ENCODE measurements around the gene KRTAP5-8. TPM values are rescaled to one million over a fixed set of nuclear protein-coding genes. Genes with fewer than 3 reads are reported as not detected.

KRTAP5-8 gene
- total and polyA plus RNA-seq, 2 experiments from 2014 or later, result not detected

- DNase-seq, result no peak
- TF ChIP-seq EZH2 (IDR thresholded peaks at IDR 0.05; ENCODE audit: insufficient read depth, poor library complexity, severe bottlenecking) (no peak), EZH2phosphoT487 (IDR thresholded peaks at IDR 0.05; ENCODE audit: insufficient read depth, low read depth) (no peak)
- H3K9me2 ChIP-seq (ENCODE audit: insufficient read depth), result no peaks in the 10 kb centered on the region
- H3K4me2 ChIP-seq (ENCODE audit: unreplicated experiment), result no peak overlapping the region
- no peak overlapping the region for H3K27ac ChIP-seq
- no peaks in the 10 kb centered on the region for H3K4me1 ChIP-seq (ENCODE audit: insufficient read depth)
- H3K79me2 ChIP-seq (ENCODE audit: insufficient read depth), result no peaks in the 10 kb centered on the region
- peaks cover 5% of the 10 kb centered on the region; the same call in 1 of the 2 replicates for H3K27me3 ChIP-seq (replicated peaks; ENCODE audit: insufficient read depth)
- H3K9me3 ChIP-seq (ENCODE audit: low read depth), result no peaks in the 10 kb centered on the region
- WGBS, 2 experiments (ENCODE audit: low coverage in 1 of 2, low lambda C conversion rate in 2 of 2, missing lambda C conversion rate in 2 of 2), result 55 to 58% methylated on average over 7 of the region's 7 CpGs
- no peak overlapping the region for H2AFZ ChIP-seq
- no peaks in the 10 kb centered on the region for H3K36me3 ChIP-seq (ENCODE audit: low read depth)
- H3K9ac ChIP-seq, result no peak overlapping the region
- in situ Hi-C loops (cut with MboI), result no loop called here
- no peaks in the 10 kb centered on the region for H4K20me1 ChIP-seq (ENCODE audit: insufficient read depth)
- H3F3A ChIP-seq (ENCODE audit: insufficient read depth), result no peaks in the 10 kb centered on the region
- no peak overlapping the region for H3K4me3 ChIP-seq
Measured at GRCh38 chr11:71542382-71542781, 4.6 kb downstream of the KRTAP5-8 start.

- no peaks in the 10 kb centered on the region for H3K79me2 ChIP-seq (ENCODE audit: insufficient read depth)
- DNase-seq, result peak; percentile 7
- in situ Hi-C loops (cut with MboI), result no loop called here
Measured at GRCh38 chr11:71542879-71543777, 5.3 kb downstream of the KRTAP5-8 start.

GRCh38 chr11:71543866-71544265 is 6.0 kb downstream of the KRTAP5-8 start:
- Histone ChIP-seq H2AFZ (no peak overlapping the region), H4K20me1 (ENCODE audit: insufficient read depth) (no peaks in the 10 kb centered on the region), H3K27ac (no peak overlapping the region), H3K79me2 (ENCODE audit: insufficient read depth) (no peaks in the 10 kb centered on the region), H3K4me2 (ENCODE audit: unreplicated experiment) (no peak overlapping the region), H3K36me3 (ENCODE audit: low read depth) (no peaks in the 10 kb centered on the region), H3K4me3 (no peak overlapping the region), H3K9me2 (ENCODE audit: insufficient read depth) (no peaks in the 10 kb centered on the region), H3F3A (ENCODE audit: insufficient read depth) (no peaks in the 10 kb centered on the region), H3K27me3 (replicated peaks; ENCODE audit: insufficient read depth) (peaks cover 5% of the 10 kb centered on the region; the same call in 1 of the 2 replicates), H3K9me3 (ENCODE audit: low read depth) (no peaks in the 10 kb centered on the region), H3K4me1 (ENCODE audit: insufficient read depth) (no peaks in the 10 kb centered on the region), H3K9ac (no peak overlapping the region)
- in situ Hi-C loops (cut with MboI), result no loop called here
- TF ChIP-seq EZH2phosphoT487 (IDR thresholded peaks at IDR 0.05; ENCODE audit: insufficient read depth, low read depth) (no peak), EZH2 (IDR thresholded peaks at IDR 0.05; ENCODE audit: insufficient read depth, poor library complexity, severe bottlenecking) (no peak)
- no peak for DNase-seq
- WGBS, 2 experiments (ENCODE audit: low coverage in 1 of 2, low lambda C conversion rate in 2 of 2, missing lambda C conversion rate in 2 of 2), result 16 to 19% methylated on average over 8 of the region's 8 CpGs

More at GRCh38 chr11:71542879-71543777, 5.3 kb downstream of the KRTAP5-8 start:
- no peak overlapping the region for H3K9ac ChIP-seq
- H2AFZ ChIP-seq, result no peak overlapping the region
- H3K27ac ChIP-seq, result no peak overlapping the region
- no peaks in the 10 kb centered on the region for H3K9me2 ChIP-seq (ENCODE audit: insufficient read depth)
- no peaks in the 10 kb centered on the region for H3F3A ChIP-seq (ENCODE audit: insufficient read depth)
- H3K27me3 ChIP-seq (replicated peaks; ENCODE audit: insufficient read depth), result peaks cover 5% of the 10 kb centered on the region; the same call in 1 of the 2 replicates
- WGBS, 2 experiments (ENCODE audit: low coverage in 1 of 2, low lambda C conversion rate in 2 of 2, missing lambda C conversion rate in 2 of 2), result 49 to 52% methylated on average over 15 of the region's 15 CpGs
- no peaks in the 10 kb centered on the region for H3K9me3 ChIP-seq (ENCODE audit: low read depth)
- TF ChIP-seq EZH2 (IDR thresholded peaks at IDR 0.05; ENCODE audit: insufficient read depth, poor library complexity, severe bottlenecking) (no peak), EZH2phosphoT487 (IDR thresholded peaks at IDR 0.05; ENCODE audit: insufficient read depth, low read depth) (no peak)
- no peaks in the 10 kb centered on the region for H4K20me1 ChIP-seq (ENCODE audit: insufficient read depth)
- H3K36me3 ChIP-seq (ENCODE audit: low read depth), result no peaks in the 10 kb centered on the region
- H3K4me2 ChIP-seq (ENCODE audit: unreplicated experiment), result no peak overlapping the region
- H3K4me3 ChIP-seq, result no peak overlapping the region
- no peaks in the 10 kb centered on the region for H3K4me1 ChIP-seq (ENCODE audit: insufficient read depth)

DNA sequence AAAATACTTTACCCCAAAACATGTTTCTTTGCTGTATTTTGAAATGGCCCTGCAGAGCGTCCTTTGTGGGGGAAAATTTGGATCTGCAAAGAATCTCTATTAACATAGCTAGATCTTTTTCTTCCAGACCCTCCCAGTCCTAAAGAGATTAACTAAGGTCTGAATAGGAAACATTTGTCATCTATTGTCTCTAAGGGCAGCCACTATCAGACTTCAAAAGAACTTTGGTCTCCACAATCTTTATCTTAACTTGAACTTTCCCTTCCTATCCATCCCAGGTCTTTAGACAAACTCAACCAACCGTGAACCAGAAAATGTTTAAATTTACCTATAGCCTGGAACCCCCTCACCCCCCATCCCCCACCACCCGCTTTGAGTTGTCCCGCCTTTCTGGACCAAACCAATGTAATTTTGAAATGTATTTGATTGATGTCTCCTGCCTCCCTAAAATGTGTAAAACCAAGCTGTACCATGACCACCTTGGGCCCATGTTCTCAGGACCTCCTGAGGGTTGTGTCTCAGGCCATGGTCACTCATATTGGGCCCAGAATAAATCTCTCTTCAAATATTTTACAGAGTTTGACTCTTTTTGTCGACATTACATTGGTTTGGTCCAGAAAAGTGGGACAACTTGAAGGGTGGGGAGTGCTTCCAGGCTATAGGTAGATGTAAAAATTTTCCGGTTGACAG is 6.8 kb downstream of the KRTAP5-8 start:
- Histone ChIP-seq H3K79me2 (ENCODE audit: insufficient read depth) (no peaks in the 10 kb centered on the region), H3K4me2 (ENCODE audit: unreplicated experiment) (no peak overlapping the region), H4K20me1 (ENCODE audit: insufficient read depth) (no peaks in the 10 kb centered on the region), H3K36me3 (ENCODE audit: low read depth) (no peaks in the 10 kb centered on the region), H3K9me3 (ENCODE audit: low read depth) (no peaks in the 10 kb centered on the region), H3K27ac (no peak overlapping the region), H3K9me2 (ENCODE audit: insufficient read depth) (no peaks in the 10 kb centered on the region), H2AFZ (no peak overlapping the region), H3K27me3 (replicated peaks; ENCODE audit: insufficient read depth) (peaks cover 5% of the 10 kb centered on the region; the same call in 1 of the 2 replicates), H3F3A (ENCODE audit: insufficient read depth) (no peaks in the 10 kb centered on the region), H3K4me1 (ENCODE audit: insufficient read depth) (no peaks in the 10 kb centered on the region), H3K9ac (no peak overlapping the region), H3K4me3 (no peak overlapping the region)
- DNase-seq, result no peak
- in situ Hi-C loops (cut with MboI), result no loop called here
- TF ChIP-seq EZH2 (IDR thresholded peaks at IDR 0.05; ENCODE audit: insufficient read depth, poor library complexity, severe bottlenecking) (no peak), EZH2phosphoT487 (IDR thresholded peaks at IDR 0.05; ENCODE audit: insufficient read depth, low read depth) (no peak)
- WGBS, 2 experiments (ENCODE audit: low coverage in 1 of 2, low lambda C conversion rate in 2 of 2, missing lambda C conversion rate in 2 of 2), result 34 to 45% methylated on average over 6 of the region's 6 CpGs
